Measurements from ENCODE around the gene MYH9.

The MYH9 gene

GRCh38 chr22:36330655-36331305, 57.0 kb downstream of the MYH9 start:
- H3K36me3 ChIP-seq (replicated peaks; ENCODE audit: insufficient read depth, low read length): peaks cover 25% of the 10 kb centered on the region
- no peak for DNase-seq
- no peak for TF ChIP-seq EZH2phosphoT487 (IDR thresholded peaks at IDR 0.05; ENCODE audit: low read length)
- TF ChIP-seq CTCF (IDR thresholded peaks at IDR 0.05; ENCODE audit: low read length): no peak
- no peak for TF ChIP-seq EZH2 (optimal IDR thresholded peaks at IDR 0.05; ENCODE audit: low read depth, low read length)
- H3K27ac ChIP-seq (ENCODE audit: low read length): peak overlapping the region; percentile 96
- peak overlapping the region; percentile 91 for H3K4me2 ChIP-seq (ENCODE audit: low read depth, low read length)
- peaks cover 61% of the 10 kb centered on the region for H3K4me1 ChIP-seq (ENCODE audit: low read length)
- peak overlapping the region; percentile 23; the same call in 1 of the 2 replicates for H3K4me3 ChIP-seq (ENCODE audit: low read length)
- H2AFZ ChIP-seq (ENCODE audit: low read length): no peak overlapping the region
- no peaks in the 10 kb centered on the region for H4K20me1 ChIP-seq (ENCODE audit: insufficient read depth, low read length)
- H3K9me3 ChIP-seq (replicated peaks; ENCODE audit: insufficient read depth, low read length): no peaks in the 10 kb centered on the region
- H3K79me2 ChIP-seq (ENCODE audit: low read length): peaks cover 91% of the 10 kb centered on the region
- peaks cover 52% of the 10 kb centered on the region for H3F3A ChIP-seq (ENCODE audit: insufficient read depth, low read length)
- no peaks in the 10 kb centered on the region for H3K9me2 ChIP-seq (replicated peaks; ENCODE audit: insufficient read depth, low read length)
- peak overlapping the region; percentile 69 for H3K9ac ChIP-seq (ENCODE audit: low read length)
- H3K27me3 ChIP-seq (replicated peaks; ENCODE audit: insufficient read depth, low read length): no peaks in the 10 kb centered on the region

GRCh38 chr22:36330127-36330526, 57.6 kb downstream of the MYH9 start:
- Histone ChIP-seq H3K4me2 (ENCODE audit: low read depth, low read length) (no peak overlapping the region), H3K9ac (ENCODE audit: low read length) (peak overlapping the region; percentile 69; the same call in 1 of the 2 replicates), H3K9me3 (replicated peaks; ENCODE audit: insufficient read depth, low read length) (no peaks in the 10 kb centered on the region), H3K27me3 (replicated peaks; ENCODE audit: insufficient read depth, low read length) (no peaks in the 10 kb centered on the region), H3K4me3 (ENCODE audit: low read length) (no peak overlapping the region), H3K36me3 (replicated peaks; ENCODE audit: insufficient read depth, low read length) (peaks cover 31% of the 10 kb centered on the region), H4K20me1 (ENCODE audit: insufficient read depth, low read length) (no peaks in the 10 kb centered on the region), H3F3A (ENCODE audit: insufficient read depth, low read length) (peaks cover 46% of the 10 kb centered on the region), H3K9me2 (replicated peaks; ENCODE audit: insufficient read depth, low read length) (no peaks in the 10 kb centered on the region), H2AFZ (ENCODE audit: low read length) (no peak overlapping the region), H3K4me1 (ENCODE audit: low read length) (peaks cover 55% of the 10 kb centered on the region), H3K79me2 (ENCODE audit: low read length) (peaks cover 91% of the 10 kb centered on the region), H3K27ac (ENCODE audit: low read length) (peak overlapping the region; percentile 96; the same call in 1 of the 2 replicates)
- TF ChIP-seq EZH2 (optimal IDR thresholded peaks at IDR 0.05; ENCODE audit: low read depth, low read length): no peak
- TF ChIP-seq CTCF (IDR thresholded peaks at IDR 0.05; ENCODE audit: low read length): no peak
- no peak for TF ChIP-seq EZH2phosphoT487 (IDR thresholded peaks at IDR 0.05; ENCODE audit: low read length)
- DNase-seq: no peak

GRCh38 chr22:36329254-36330078, 58.3 kb downstream of the MYH9 start:
- Histone ChIP-seq H2AFZ (ENCODE audit: low read length) (no peak overlapping the region), H3K9ac (ENCODE audit: low read length) (no peak overlapping the region), H3F3A (ENCODE audit: insufficient read depth, low read length) (peaks cover 40% of the 10 kb centered on the region), H3K4me3 (ENCODE audit: low read length) (no peak overlapping the region), H3K4me1 (ENCODE audit: low read length) (peaks cover 49% of the 10 kb centered on the region), H3K27ac (ENCODE audit: low read length) (no peak overlapping the region), H3K4me2 (ENCODE audit: low read depth, low read length) (no peak overlapping the region), H3K79me2 (ENCODE audit: low read length) (peaks cover 91% of the 10 kb centered on the region), H3K9me3 (replicated peaks; ENCODE audit: insufficient read depth, low read length) (no peaks in the 10 kb centered on the region), H3K9me2 (replicated peaks; ENCODE audit: insufficient read depth, low read length) (no peaks in the 10 kb centered on the region), H3K27me3 (replicated peaks; ENCODE audit: insufficient read depth, low read length) (no peaks in the 10 kb centered on the region), H4K20me1 (ENCODE audit: insufficient read depth, low read length) (no peaks in the 10 kb centered on the region), H3K36me3 (replicated peaks; ENCODE audit: insufficient read depth, low read length) (peaks cover 31% of the 10 kb centered on the region)
- TF ChIP-seq EZH2phosphoT487 (IDR thresholded peaks at IDR 0.05; ENCODE audit: low read length) (no peak), EZH2 (optimal IDR thresholded peaks at IDR 0.05; ENCODE audit: low read depth, low read length) (no peak), CTCF (IDR thresholded peaks at IDR 0.05; ENCODE audit: low read length) (no peak)
- DNase-seq: no peak
